ENCODE data around the gene TAX1BP1.

Gene TAX1BP1

GRCh38 chr7:27739909-27740448 is at the start of gene TAX1BP1:
Gene TAX1BP1 (plus strand): TSS chr7:27740162. CDS start chr7:27748525, 8,363 bp downstream.
- peak within 1 kb of the TSS; percentile 96 for H3K4me3 ChIP-seq (ENCODE audit: control insufficient read depth, low read depth, low read length)
- DNase-seq (ENCODE audit: low read depth), result peak; percentile 92
- TF ChIP-seq, protein P1, sequence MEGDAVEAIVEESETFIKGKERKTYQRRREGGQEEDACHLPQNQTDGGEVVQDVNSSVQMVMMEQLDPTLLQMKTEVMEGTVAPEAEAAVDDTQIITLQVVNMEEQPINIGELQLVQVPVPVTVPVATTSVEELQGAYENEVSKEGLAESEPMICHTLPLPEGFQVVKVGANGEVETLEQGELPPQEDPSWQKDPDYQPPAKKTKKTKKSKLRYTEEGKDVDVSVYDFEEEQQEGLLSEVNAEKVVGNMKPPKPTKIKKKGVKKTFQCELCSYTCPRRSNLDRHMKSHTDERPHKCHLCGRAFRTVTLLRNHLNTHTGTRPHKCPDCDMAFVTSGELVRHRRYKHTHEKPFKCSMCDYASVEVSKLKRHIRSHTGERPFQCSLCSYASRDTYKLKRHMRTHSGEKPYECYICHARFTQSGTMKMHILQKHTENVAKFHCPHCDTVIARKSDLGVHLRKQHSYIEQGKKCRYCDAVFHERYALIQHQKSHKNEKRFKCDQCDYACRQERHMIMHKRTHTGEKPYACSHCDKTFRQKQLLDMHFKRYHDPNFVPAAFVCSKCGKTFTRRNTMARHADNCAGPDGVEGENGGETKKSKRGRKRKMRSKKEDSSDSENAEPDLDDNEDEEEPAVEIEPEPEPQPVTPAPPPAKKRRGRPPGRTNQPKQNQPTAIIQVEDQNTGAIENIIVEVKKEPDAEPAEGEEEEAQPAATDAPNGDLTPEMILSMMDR (conservative IDR thresholded peaks at IDR 0.05; ENCODE audit: control insufficient read depth, insufficient read depth, low read depth, low read length), result no peak

DNA sequence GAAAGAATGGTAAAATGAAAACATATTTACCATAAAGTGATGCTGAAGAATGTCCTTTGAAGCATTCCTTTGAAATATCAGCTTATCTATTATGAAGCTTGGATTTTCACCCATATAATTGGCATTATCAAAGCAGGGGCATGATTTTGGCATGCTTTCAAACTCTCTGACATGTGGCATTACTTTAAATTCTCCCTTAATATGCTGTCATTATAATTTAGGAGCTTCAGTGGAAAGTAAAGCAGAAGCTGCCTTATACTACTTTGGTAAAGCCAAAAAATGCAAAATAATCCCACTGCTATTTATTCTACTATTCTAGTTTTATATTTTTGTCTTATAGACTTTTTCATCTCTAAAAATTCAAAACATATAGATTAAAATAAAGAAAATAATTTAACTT is 49.3 kb upstream of the TAX1BP1 start:
- DNase-seq (ENCODE audit: low read depth), result no peak
- no peak overlapping the region for H3K4me3 ChIP-seq (ENCODE audit: control insufficient read depth, low read depth, low read length)
- TF ChIP-seq, protein P1 (conservative IDR thresholded peaks at IDR 0.05; ENCODE audit: control insufficient read depth, insufficient read depth, low read depth, low read length), result no peak

DNA sequence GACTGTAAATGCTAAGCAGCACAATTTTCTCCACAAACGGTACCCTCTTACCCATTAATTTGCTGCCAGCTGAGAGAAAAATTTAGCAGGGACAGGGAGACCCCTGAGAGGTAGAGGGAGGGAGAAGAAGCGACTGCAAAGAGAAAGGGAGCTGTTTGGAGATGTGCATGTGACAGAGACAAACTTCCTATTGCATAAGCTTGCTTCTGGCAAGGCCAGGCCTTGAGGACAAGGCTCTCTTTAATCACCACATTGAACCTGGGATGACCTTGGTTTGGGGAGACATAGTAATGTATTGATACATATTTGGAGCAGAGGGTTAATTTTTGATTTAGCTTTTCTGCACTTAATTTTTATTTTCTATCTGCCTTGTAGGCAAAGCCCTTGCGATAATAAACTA is 46.2 kb upstream of the TAX1BP1 start:
- no peak overlapping the region for H3K4me3 ChIP-seq (ENCODE audit: control insufficient read depth, low read depth, low read length)
- TF ChIP-seq, protein P1 (conservative IDR thresholded peaks at IDR 0.05; ENCODE audit: control insufficient read depth, insufficient read depth, low read depth, low read length), result no peak
- DNase-seq (ENCODE audit: low read depth), result peak; percentile 45

DNA sequence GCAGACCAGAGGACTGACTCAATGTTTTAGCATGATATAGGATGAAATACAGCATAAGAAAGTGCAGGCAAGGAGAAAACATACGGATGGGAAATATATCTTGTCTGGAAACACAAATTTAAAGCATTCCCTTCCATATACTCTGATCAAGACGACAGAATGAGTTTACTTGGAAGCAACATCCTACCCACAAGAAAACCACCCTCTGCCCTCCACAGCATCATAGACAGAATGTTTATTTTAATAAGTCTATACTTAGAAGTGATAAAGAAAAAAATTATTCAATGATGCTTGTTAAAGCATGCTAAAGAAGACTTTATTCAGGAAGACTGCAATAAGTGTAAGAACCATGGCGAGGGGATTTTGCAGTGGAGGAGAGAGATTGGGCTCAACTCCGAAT is 44.9 kb upstream of the TAX1BP1 start:
- DNase-seq (ENCODE audit: low read depth), result no peak
- no peak overlapping the region for H3K4me3 ChIP-seq (ENCODE audit: control insufficient read depth, low read depth, low read length)
- TF ChIP-seq, protein P1 (conservative IDR thresholded peaks at IDR 0.05; ENCODE audit: control insufficient read depth, insufficient read depth, low read depth, low read length), result no peak

DNA sequence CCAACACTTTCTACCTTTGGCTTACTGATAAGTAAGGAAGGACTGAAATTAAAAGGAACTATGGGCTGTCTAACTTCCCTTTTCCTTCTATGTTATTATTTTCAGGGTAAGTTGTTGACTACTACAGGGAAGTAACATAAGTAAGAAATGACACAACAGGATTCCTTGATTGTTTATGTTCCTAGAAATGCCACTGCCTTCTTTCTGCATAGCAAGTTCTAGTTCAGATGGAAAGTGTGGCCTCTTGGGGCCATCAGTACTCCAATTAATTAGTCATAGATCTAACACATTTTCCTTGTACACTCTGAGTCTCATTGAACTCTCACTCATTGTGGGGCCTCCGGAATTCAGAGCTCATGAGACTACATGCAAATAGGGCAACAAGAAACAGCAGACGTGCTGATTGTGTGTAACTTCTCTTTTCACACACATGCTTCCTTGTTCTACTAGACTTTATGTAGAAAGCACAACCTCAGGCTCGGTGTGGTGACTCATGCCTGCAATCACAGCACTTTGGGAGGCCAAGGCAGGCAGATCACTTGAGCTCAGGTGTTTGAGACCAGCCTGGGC is 42.0 kb upstream of the TAX1BP1 start:
- TF ChIP-seq, protein P1 (conservative IDR thresholded peaks at IDR 0.05; ENCODE audit: control insufficient read depth, insufficient read depth, low read depth, low read length), result no peak
- DNase-seq (ENCODE audit: low read depth), result peak; percentile 37
- no peak overlapping the region for H3K4me3 ChIP-seq (ENCODE audit: control insufficient read depth, low read depth, low read length)

GRCh38 chr7:27699751-27700150 is 40.2 kb upstream of the TAX1BP1 start:
- TF ChIP-seq, protein P1 (conservative IDR thresholded peaks at IDR 0.05; ENCODE audit: control insufficient read depth, insufficient read depth, low read depth, low read length), result no peak
- DNase-seq (ENCODE audit: low read depth), result no peak
- H3K4me3 ChIP-seq (ENCODE audit: control insufficient read depth, low read depth, low read length), result no peak overlapping the region

All from fibroblast of mammary gland (primary cell).